Ascending aorta (tissue), 2 donors: Measurements from ENCODE around the gene PFKL. TPM values are rescaled to one million over a fixed set of nuclear protein-coding genes. Genes with fewer than 3 reads are reported as not detected.

Experiments
- DNase-seq, 2 donors: peaks; one replicate each; pipeline ENCODE4 v3.0.0-alpha.2; 2019; ENCODE audit warnings: low spot score in 2 of 2
- H3K27ac ChIP-seq, 2 donors: fragments of 200-600 bp; sonication (generic); one replicate each; pipeline ENCODE4 v1.5.1; 2016 to 2017; ENCODE audit warnings: mild to moderate bottlenecking in 1 of 2
- H3K27me3 ChIP-seq: fragments of 200-600 bp; sonication (generic); one replicate; pipeline ENCODE4 v1.5.1; 2017
- H3K36me3 ChIP-seq, 2 donors: fragments of 200-600 bp; sonication (generic); one replicate each; pipeline ENCODE4 v1.5.1; 2016
- H3K4me1 ChIP-seq, 2 donors: fragments of 200-600 bp; sonication (generic); one replicate each; pipeline ENCODE4 v1.5.1; 2016 to 2017; ENCODE audit warnings: mild to moderate bottlenecking in 1 of 2
- H3K4me3 ChIP-seq, 2 donors: fragments of 200-600 bp; sonication (generic); one replicate each; pipeline ENCODE4 v1.5.1; 2016 to 2017; ENCODE audit warnings: mild to moderate bottlenecking in 1 of 2
- H3K9me3 ChIP-seq, 2 donors: fragments of 200-600 bp; sonication (generic); one replicate each; pipeline ENCODE4 v1.5.1; 2016
- CTCF ChIP-seq, 3 experiments: fragments of 200-600 bp in 2 of 3; fragments of 450-650 bp in 1 of 3; sonication (generic) in 2 of 3; IDR thresholded peaks; one replicate each; pipeline ENCODE4 v1.5.1; 2016 to 2019; ENCODE audit warnings: antibody characterized with exemption in 3 of 3, mild to moderate bottlenecking in 1 of 3, moderate library complexity in 1 of 3
- intact Hi-C: fragments of 100-400 bp; cut with DNase I; formaldehyde crosslinking; loops from one replicate; pipeline ENCODE4 v1.15.1; 2023
- total RNA-seq: library from RNA; depleted of rRNA; stranded (reverse); fragments of >200 nt; gene quantifications from one replicate; pipeline ENCODE4 v1.1.0, GENCODE V29; 2016

Gene PFKL
- total RNA-seq, 1 donor from 2014 or later: 153 TPM

GRCh38 chr21:44354775-44355771 is 55.2 kb downstream of the PFKL start:
- Histone ChIP-seq H3K4me1 (no peaks in the 10 kb centered on the region), H3K27me3 (no peaks in the 10 kb centered on the region), H3K9me3 (no peaks in the 10 kb centered on the region), H3K36me3 (no peaks in the 10 kb centered on the region), H3K4me3 (no peak overlapping the region), H3K27ac (no peak overlapping the region)
- intact Hi-C loops: no loop called here
- no peak for DNase-seq
- TF ChIP-seq CTCF (IDR thresholded peaks at IDR 0.05): no peak

- Histone ChIP-seq H3K4me1 (no peaks in the 10 kb centered on the region), H3K9me3 (no peaks in the 10 kb centered on the region), H3K27ac (no peak overlapping the region), H3K27me3 (no peaks in the 10 kb centered on the region), H3K36me3 (no peaks in the 10 kb centered on the region), H3K4me3 (no peak overlapping the region)
- no peak for DNase-seq
- no peak for TF ChIP-seq CTCF (IDR thresholded peaks at IDR 0.05)
- intact Hi-C loops: no loop called here
These were observed 56.3 kb downstream of the PFKL start for GRCh38 chr21:44356160-44356559.

GRCh38 chr21:44356636-44357035 is 56.8 kb downstream of the PFKL start:
- H3K27me3 ChIP-seq: no peaks in the 10 kb centered on the region
- H3K27ac ChIP-seq: no peak overlapping the region
- TF ChIP-seq CTCF (IDR thresholded peaks at IDR 0.05): no peak
- no peaks in the 10 kb centered on the region for H3K36me3 ChIP-seq
- intact Hi-C loops: no loop called here
- no peak overlapping the region for H3K4me3 ChIP-seq
- H3K4me1 ChIP-seq: no peaks in the 10 kb centered on the region
- no peaks in the 10 kb centered on the region for H3K9me3 ChIP-seq
- DNase-seq: no peak

- no peak for TF ChIP-seq CTCF (IDR thresholded peaks at IDR 0.05)
- intact Hi-C loops: no loop called here
- Histone ChIP-seq H3K27me3 (no peaks in the 10 kb centered on the region), H3K9me3 (no peaks in the 10 kb centered on the region), H3K4me3 (no peak overlapping the region), H3K27ac (no peak overlapping the region), H3K4me1 (no peaks in the 10 kb centered on the region), H3K36me3 (no peaks in the 10 kb centered on the region)
- DNase-seq: no peak
These were observed 57.4 kb downstream of the PFKL start for GRCh38 chr21:44357064-44357837.

GRCh38 chr21:44359396-44359795 is 59.5 kb downstream of the PFKL start:
- Histone ChIP-seq H3K36me3 (no peaks in the 10 kb centered on the region), H3K27ac (no peak overlapping the region), H3K9me3 (peaks cover 5 to 17% of the 10 kb centered on the region in 2 donors), H3K27me3 (no peaks in the 10 kb centered on the region), H3K4me1 (no peaks in the 10 kb centered on the region), H3K4me3 (no peak overlapping the region)
- no peak for TF ChIP-seq CTCF (IDR thresholded peaks at IDR 0.05)
- intact Hi-C loops: no loop called here
- no peak for DNase-seq
